Ovary (tissue), 3 donors: ENCODE data around the gene ZNF827.

Experiments
- CTCF ChIP-seq, 3 donors: fragments of 450-650 bp in 2 of 3; fragments of 200-600 bp in 1 of 3; IDR thresholded peaks; one replicate each; pipeline versions ENCODE4 v1.5.1 to v1.8.0; 2016 to 2022; ENCODE audit warnings: antibody characterized with exemption in 3 of 3, mild to moderate bottlenecking in 1 of 3
- POLR2A ChIP-seq: fragments of 450-650 bp; IDR thresholded peaks from one replicate; pipeline ENCODE4 v1.6.1; 2017; ENCODE audit warnings: antibody characterized with exemption, mild to moderate bottlenecking, moderate library complexity
- donor health status: DM: no; HTN: no; CAD: no.

GRCh38 chr4:145734031-145734430 lies 204.6 kb downstream of the ZNF827 start:
- TF ChIP-seq CTCF (IDR thresholded peaks at IDR 0.05) (no peak), POLR2A (no peak)
